Activated CD4-positive, alpha-beta memory T cell treated with anti-CD3 and anti-CD28 coated beads, Interleukin-2, amount 10 ng/mL, durations not matched to agents 7 days and 5 days (primary cell): ENCODE data around the gene PAGR1. TPM values are rescaled to one million over a fixed set of nuclear protein-coding genes. Genes with fewer than 3 reads are reported as not detected.
"Not testable (repeated sequence)": the region's sequence is repeated elsewhere in the genome, so short reads cannot be mapped to it uniquely, and the experiment has no call there.

Experiments used
- CTCF ChIA-PET: fragments of 350-600 bp; sonication (Branson Sonifier 250); formaldehyde crosslinking; loops from one replicate; lab custom pipeline; 2021; ENCODE audit warnings: antibody characterized with exemption, inconsistent platforms; lab: Charles Lee
- POLR2A ChIA-PET: fragments of 350-600 bp; sonication (Branson Sonifier 250); formaldehyde crosslinking; loops from one replicate; lab custom pipeline; 2021; ENCODE audit warnings: antibody characterized with exemption; lab: Charles Lee
- DNase-seq: peaks from one replicate; pipeline ENCODE4 v3.0.0-alpha.2; 2020
- H3K27ac Mint-ChIP-seq: one replicate; pipeline ENCODE4 v1.8.0; 2021; ENCODE audit warnings: mild to moderate bottlenecking, mixed read lengths
- H3K27me3 Mint-ChIP-seq: one replicate; pipeline ENCODE4 v1.8.0; 2021; ENCODE audit warnings: mixed read lengths
- H3K36me3 Mint-ChIP-seq: one replicate; pipeline ENCODE4 v1.8.0; 2021; ENCODE audit warnings: low read depth, mixed read lengths
- H3K4me1 Mint-ChIP-seq: one replicate; pipeline ENCODE4 v1.8.0; 2021; ENCODE audit warnings: mixed read lengths
- H3K4me3 Mint-ChIP-seq: one replicate; pipeline ENCODE4 v1.8.0; 2021; ENCODE audit warnings: mild to moderate bottlenecking, mixed read lengths
- H3K9me3 Mint-ChIP-seq: one replicate; pipeline ENCODE4 v1.8.0; 2021; ENCODE audit warnings: mixed read lengths
- total RNA-seq, 2 experiments: library from RNA; stranded (reverse); gene quantifications; one replicate each; pipeline ENCODE4 v1.2.3, GENCODE V29; 2021

Gene PAGR1
- total RNA-seq, 2 experiments from 2014 or later, result 26.6 to 28.4 TPM

GRCh38 chr16:29831490-29831889 lies 15.5 kb downstream of the PAGR1 start:
- POLR2A ChIA-PET, result no interaction called here
- no peak overlapping the region for H3K27ac Mint-ChIP-seq

GRCh38 chr16:29833219-29833618 lies 17.3 kb downstream of the PAGR1 start:
- CTCF ChIA-PET, result interaction anchor here (3.0 kb wide), 1 partner anchor 15 kb away, joined by 24 read pairs; no protein-coding TSS in a partner anchor
- H3K27ac Mint-ChIP-seq, H3K4me3 Mint-ChIP-seq, POLR2A ChIA-PET, H3K9me3 Mint-ChIP-seq, H3K27me3 Mint-ChIP-seq, DNase-seq, H3K4me1 Mint-ChIP-seq: not testable (repeated sequence)
- peaks cover 56% of the 10 kb centered on the region for H3K36me3 Mint-ChIP-seq

More at GRCh38 chr16:29831490-29831889, 15.5 kb downstream of the PAGR1 start:
- Mint-ChIP-seq H3K27me3 (no peaks in the 10 kb centered on the region), H3K36me3 (peaks cover 49% of the 10 kb centered on the region), H3K4me3 (no peak overlapping the region), H3K4me1 (peaks cover 16% of the 10 kb centered on the region), H3K9me3 (no peaks in the 10 kb centered on the region)
- CTCF ChIA-PET, result no interaction called here
- DNase-seq, result no peak

- H3K4me1 Mint-ChIP-seq, result peaks cover 2% of the 10 kb centered on the region
- POLR2A ChIA-PET, result interaction anchor here (1.3 kb wide), 2 partner anchors 18 to 26 kb away, joined by 4 to 5 read pairs; no protein-coding TSS in a partner anchor
- DNase-seq, result no peak
- CTCF ChIA-PET, result interaction anchor here (0.6 to 3.0 kb wide), 3 partner anchors 14 to 197 kb away, joined by 3 to 24 read pairs (median 3); no protein-coding TSS in a partner anchor
- H3K36me3 Mint-ChIP-seq, result peaks cover 57% of the 10 kb centered on the region
- no peaks in the 10 kb centered on the region for H3K9me3 Mint-ChIP-seq
- H3K27me3 Mint-ChIP-seq, result no peaks in the 10 kb centered on the region
- no peak overlapping the region for H3K27ac Mint-ChIP-seq
- H3K4me3 Mint-ChIP-seq, result no peak overlapping the region
Observed at GRCh38 chr16:29834079-29834478, 18.1 kb downstream of the PAGR1 start.

GRCh38 chr16:29835926-29836325 lies 20.0 kb downstream of the PAGR1 start:
- H3K27ac Mint-ChIP-seq, result no peak overlapping the region
- no peaks in the 10 kb centered on the region for H3K27me3 Mint-ChIP-seq
- ChIA-PET CTCF (interaction anchor here (0.7 to 0.9 kb wide), 2 partner anchors 134 to 197 kb away, joined by 3 to 4 read pairs; no protein-coding TSS in a partner anchor), POLR2A (no interaction called here)
- H3K4me3 Mint-ChIP-seq, result no peak overlapping the region
- H3K9me3 Mint-ChIP-seq, result no peaks in the 10 kb centered on the region
- no peak for DNase-seq
- H3K4me1 Mint-ChIP-seq, result no peaks in the 10 kb centered on the region
- peaks cover 64% of the 10 kb centered on the region for H3K36me3 Mint-ChIP-seq

GRCh38 chr16:29836623-29837022 lies 20.7 kb downstream of the PAGR1 start:
- no peak for DNase-seq
- CTCF ChIA-PET, result interaction anchor here (0.7 to 0.9 kb wide), 2 partner anchors 135 to 196 kb away, joined by 3 to 4 read pairs; no protein-coding TSS in a partner anchor
- Mint-ChIP-seq H3K27ac (no peak overlapping the region), H3K4me3 (no peak overlapping the region), H3K36me3 (peaks cover 65% of the 10 kb centered on the region), H3K4me1 (no peaks in the 10 kb centered on the region), H3K9me3 (no peaks in the 10 kb centered on the region), H3K27me3 (no peaks in the 10 kb centered on the region)
- POLR2A ChIA-PET, result no interaction called here

- Mint-ChIP-seq H3K4me3 (no peak overlapping the region), H3K27me3 (no peaks in the 10 kb centered on the region), H3K4me1 (no peaks in the 10 kb centered on the region), H3K9me3 (no peaks in the 10 kb centered on the region), H3K27ac (no peak overlapping the region), H3K36me3 (peaks cover 65% of the 10 kb centered on the region)
- no peak for DNase-seq
- POLR2A ChIA-PET, result no interaction called here
- CTCF ChIA-PET, result interaction anchor here (2.7 kb wide), 1 partner anchor 11 kb away, joined by 9 read pairs; no protein-coding TSS in a partner anchor
Observed at GRCh38 chr16:29837841-29838240, 21.9 kb downstream of the PAGR1 start.

- Mint-ChIP-seq H3K36me3 (peaks cover 62% of the 10 kb centered on the region), H3K27ac (no peak overlapping the region), H3K27me3 (no peaks in the 10 kb centered on the region), H3K4me3 (no peak overlapping the region), H3K4me1 (no peaks in the 10 kb centered on the region), H3K9me3 (no peaks in the 10 kb centered on the region)
- POLR2A ChIA-PET, result interaction anchor here (1.0 kb wide), 1 partner anchor 11 kb away, joined by 3 read pairs; no protein-coding TSS in a partner anchor
- CTCF ChIA-PET, result interaction anchor here (0.7 to 2.7 kb wide), 2 partner anchors 9 to 1480 kb away, joined by 3 to 9 read pairs; no protein-coding TSS in a partner anchor
- no peak for DNase-seq
Observed at GRCh38 chr16:29839822-29840221, 23.9 kb downstream of the PAGR1 start.

- H3K27me3 Mint-ChIP-seq, result no peaks in the 10 kb centered on the region
- H3K9me3 Mint-ChIP-seq, result no peaks in the 10 kb centered on the region
- ChIA-PET POLR2A (no interaction called here), CTCF (interaction anchor here (0.7 to 2.7 kb wide), 2 partner anchors 8 to 1480 kb away, joined by 3 to 9 read pairs; no protein-coding TSS in a partner anchor)
- DNase-seq, result no peak
- H3K27ac Mint-ChIP-seq, result no peak overlapping the region
- H3K4me1 Mint-ChIP-seq, result no peaks in the 10 kb centered on the region
- no peak overlapping the region for H3K4me3 Mint-ChIP-seq
- H3K36me3 Mint-ChIP-seq, result peaks cover 65% of the 10 kb centered on the region
Observed at GRCh38 chr16:29840240-29840639, 24.3 kb downstream of the PAGR1 start.

GRCh38 chr16:29841631-29842030 lies 25.7 kb downstream of the PAGR1 start:
- Mint-ChIP-seq H3K9me3 (no peaks in the 10 kb centered on the region), H3K36me3 (peaks cover 64% of the 10 kb centered on the region), H3K27me3 (no peaks in the 10 kb centered on the region), H3K27ac (no peak overlapping the region), H3K4me3 (no peak overlapping the region), H3K4me1 (no peaks in the 10 kb centered on the region)
- POLR2A ChIA-PET, result interaction anchor here (0.8 kb wide), 1 partner anchor 30 kb away, joined by 3 read pairs; no protein-coding TSS in a partner anchor
- no peak for DNase-seq
- CTCF ChIA-PET, result no interaction called here

GRCh38 chr16:29842732-29843346 lies 26.9 kb downstream of the PAGR1 start:
- Mint-ChIP-seq H3K4me1 (peaks cover 4% of the 10 kb centered on the region), H3K36me3 (peaks cover 61% of the 10 kb centered on the region), H3K9me3 (no peaks in the 10 kb centered on the region), H3K27ac (no peak overlapping the region), H3K27me3 (no peaks in the 10 kb centered on the region), H3K4me3 (no peak overlapping the region)
- POLR2A ChIA-PET, result interaction anchor here (0.7 to 1.9 kb wide), 4 partner anchors 22 to 152 kb away, joined by 3 to 7 read pairs (median 4); partner anchors contain the start of gene MVP
- CTCF ChIA-PET, result interaction anchor here (0.5 to 0.9 kb wide), 2 partner anchors 17 to 141 kb away, joined by 3 read pairs; no protein-coding TSS in a partner anchor
- no peak for DNase-seq

- Mint-ChIP-seq H3K27ac (no peak overlapping the region), H3K27me3 (no peaks in the 10 kb centered on the region), H3K36me3 (peaks cover 69% of the 10 kb centered on the region), H3K4me1 (peaks cover 10% of the 10 kb centered on the region), H3K4me3 (no peak overlapping the region), H3K9me3 (no peaks in the 10 kb centered on the region)
- ChIA-PET POLR2A (interaction anchor here (0.7 to 1.9 kb wide), 4 partner anchors 23 to 153 kb away, joined by 3 to 7 read pairs (median 4); no protein-coding TSS in a partner anchor), CTCF (interaction anchor here (1.9 kb wide), 1 partner anchor 143 kb away, joined by 4 read pairs; no protein-coding TSS in a partner anchor)
- DNase-seq, result no peak
Observed at GRCh38 chr16:29843931-29844330, 28.0 kb downstream of the PAGR1 start.

GRCh38 chr16:29844575-29845331 lies 28.8 kb downstream of the PAGR1 start:
- POLR2A ChIA-PET, result interaction anchor here (1.1 to 3.9 kb wide), 3 partner anchors 17 to 36 kb away, joined by 3 to 15 read pairs (median 3); no protein-coding TSS in a partner anchor
- peaks cover 10% of the 10 kb centered on the region for H3K4me1 Mint-ChIP-seq
- no peaks in the 10 kb centered on the region for H3K9me3 Mint-ChIP-seq
- no peak overlapping the region for H3K4me3 Mint-ChIP-seq
- DNase-seq, result no peak
- no peak overlapping the region for H3K27ac Mint-ChIP-seq
- H3K27me3 Mint-ChIP-seq, result no peaks in the 10 kb centered on the region
- CTCF ChIA-PET, result interaction anchor here (1.9 kb wide), 1 partner anchor 144 kb away, joined by 4 read pairs; no protein-coding TSS in a partner anchor
- peaks cover 64% of the 10 kb centered on the region for H3K36me3 Mint-ChIP-seq
